PFSK-1 (cell line): Measurements from ENCODE around the gene SLC16A8.

Experiments used
- FOXP2 ChIP-seq: optimal IDR thresholded peaks from 2 replicates; pipeline ENCODE3; 2011; ENCODE audit warnings: borderline replicate concordance, control low read depth, inconsistent platforms; ENCODE audit not compliant: insufficient read depth; ENCODE audit errors: extremely low read length, extremely low read depth
- POLR2AphosphoS5 ChIP-seq: IDR thresholded peaks from 2 replicates; pipeline ENCODE4 v1.6.1; 2012; ENCODE audit warnings: low read depth, mild to moderate bottlenecking, control low read depth, low read length, moderate library complexity
- SIN3A ChIP-seq: IDR thresholded peaks from 2 replicates; pipeline ENCODE4 v1.6.1; 2012; ENCODE audit warnings: mild to moderate bottlenecking, low read length, moderate library complexity, borderline replicate concordance; ENCODE audit not compliant: insufficient read depth
- TAF1 ChIP-seq: IDR thresholded peaks from 2 replicates; pipeline ENCODE4 v1.6.1; 2012; ENCODE audit warnings: low read length, control low read depth, borderline replicate concordance; ENCODE audit not compliant: insufficient read depth
- TF ChIP-seq, protein P1 (sequence below), 2 experiments: IDR thresholded peaks; 2 replicates each; pipeline versions ENCODE4 v1.6.1 to v1.8.0; 2011 to 2012; ENCODE audit warnings: low read depth in 2 of 2, low read length in 2 of 2, control low read depth in 1 of 2, inconsistent platforms in 1 of 2, mild to moderate bottlenecking in 1 of 2, moderate library complexity in 1 of 2; ENCODE audit not compliant: insufficient read depth in 1 of 2

DNA sequence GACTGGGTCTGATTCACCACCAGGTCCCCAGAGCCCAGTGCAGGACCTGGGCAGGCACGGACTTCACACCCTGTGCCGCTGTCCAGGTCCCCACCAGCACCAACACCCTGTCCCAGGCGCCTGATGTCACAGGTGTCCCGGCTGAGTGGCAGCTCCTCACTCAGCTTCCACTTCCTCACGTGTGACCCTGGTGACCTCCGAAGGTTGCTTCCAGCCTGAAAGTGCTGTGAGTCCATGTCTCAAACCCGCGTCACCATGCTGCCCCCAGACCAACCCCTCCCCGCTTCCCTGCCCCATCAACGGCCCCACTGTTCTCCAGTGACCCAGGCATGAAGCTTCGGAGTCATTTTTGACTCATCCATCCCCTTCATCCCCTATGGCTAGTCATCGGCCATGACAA lies 52.5 kb downstream of the SLC16A8 start:
- TF ChIP-seq, protein P1, sequence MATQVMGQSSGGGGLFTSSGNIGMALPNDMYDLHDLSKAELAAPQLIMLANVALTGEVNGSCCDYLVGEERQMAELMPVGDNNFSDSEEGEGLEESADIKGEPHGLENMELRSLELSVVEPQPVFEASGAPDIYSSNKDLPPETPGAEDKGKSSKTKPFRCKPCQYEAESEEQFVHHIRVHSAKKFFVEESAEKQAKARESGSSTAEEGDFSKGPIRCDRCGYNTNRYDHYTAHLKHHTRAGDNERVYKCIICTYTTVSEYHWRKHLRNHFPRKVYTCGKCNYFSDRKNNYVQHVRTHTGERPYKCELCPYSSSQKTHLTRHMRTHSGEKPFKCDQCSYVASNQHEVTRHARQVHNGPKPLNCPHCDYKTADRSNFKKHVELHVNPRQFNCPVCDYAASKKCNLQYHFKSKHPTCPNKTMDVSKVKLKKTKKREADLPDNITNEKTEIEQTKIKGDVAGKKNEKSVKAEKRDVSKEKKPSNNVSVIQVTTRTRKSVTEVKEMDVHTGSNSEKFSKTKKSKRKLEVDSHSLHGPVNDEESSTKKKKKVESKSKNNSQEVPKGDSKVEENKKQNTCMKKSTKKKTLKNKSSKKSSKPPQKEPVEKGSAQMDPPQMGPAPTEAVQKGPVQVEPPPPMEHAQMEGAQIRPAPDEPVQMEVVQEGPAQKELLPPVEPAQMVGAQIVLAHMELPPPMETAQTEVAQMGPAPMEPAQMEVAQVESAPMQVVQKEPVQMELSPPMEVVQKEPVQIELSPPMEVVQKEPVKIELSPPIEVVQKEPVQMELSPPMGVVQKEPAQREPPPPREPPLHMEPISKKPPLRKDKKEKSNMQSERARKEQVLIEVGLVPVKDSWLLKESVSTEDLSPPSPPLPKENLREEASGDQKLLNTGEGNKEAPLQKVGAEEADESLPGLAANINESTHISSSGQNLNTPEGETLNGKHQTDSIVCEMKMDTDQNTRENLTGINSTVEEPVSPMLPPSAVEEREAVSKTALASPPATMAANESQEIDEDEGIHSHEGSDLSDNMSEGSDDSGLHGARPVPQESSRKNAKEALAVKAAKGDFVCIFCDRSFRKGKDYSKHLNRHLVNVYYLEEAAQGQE (IDR thresholded peaks at IDR 0.05; ENCODE audit: insufficient read depth in 1 of 2, low read depth in 2 of 2, low read length in 2 of 2): no peak
- TF ChIP-seq TAF1 (no peak), POLR2AphosphoS5 (no peak), SIN3A (no peak), FOXP2 (no peak)
